HG03558 (cell line): Measurements from ENCODE around the gene FANCD2.
"Not testable (repeated sequence)": the region's sequence is repeated elsewhere in the genome, so short reads cannot be mapped to it uniquely, and the experiment has no call there.

Experiments
- ATAC-seq: cut with Tn5 transposase; IDR thresholded peaks from one replicate; pipeline ENCODE4 v1.9.1; 2021; ENCODE audit warnings: moderate number of reproducible peaks; ENCODE audit not compliant: unreplicated experiment; ENCODE audit errors: extremely low read depth

Gene FANCD2

GRCh38 chr3:10011631-10012030 is 14.6 kb upstream of the FANCD2 start:
- no peak for ATAC-seq

- ATAC-seq = no peak
These were observed 14.1 kb upstream of the FANCD2 start for GRCh38 chr3:10012106-10012505.

- no peak for ATAC-seq
These were observed 10.8 kb upstream of the FANCD2 start for GRCh38 chr3:10015461-10015904.

- no peak for ATAC-seq
These were observed 8.5 kb upstream of the FANCD2 start for GRCh38 chr3:10017636-10018292.

- ATAC-seq = not testable (repeated sequence)
These were observed 7.4 kb upstream of the FANCD2 start for GRCh38 chr3:10018806-10019205.

GRCh38 chr3:10019326-10019725 is 6.9 kb upstream of the FANCD2 start:
- no peak for ATAC-seq

- ATAC-seq = no peak
These were observed 4.1 kb upstream of the FANCD2 start for GRCh38 chr3:10021856-10022775.

GRCh38 chr3:10023587-10024310 is 2.5 kb upstream of the FANCD2 start:
- ATAC-seq = no peak

- no peak for ATAC-seq
These were observed 793 bp upstream of the FANCD2 start for GRCh38 chr3:10025205-10026083.

- ATAC-seq = no peak
These were observed 14.8 kb downstream of the FANCD2 start for GRCh38 chr3:10041034-10041433.

GRCh38 chr3:10047876-10048275 is 21.6 kb downstream of the FANCD2 start:
- no peak for ATAC-seq

- ATAC-seq = not testable (repeated sequence)
These were observed 26.8 kb downstream of the FANCD2 start for GRCh38 chr3:10053054-10053453.

- ATAC-seq = no peak
These were observed 28.9 kb downstream of the FANCD2 start for GRCh38 chr3:10055097-10055496.

- not testable (repeated sequence) for ATAC-seq
These were observed 43.8 kb downstream of the FANCD2 start for GRCh38 chr3:10070077-10070476.

GRCh38 chr3:10074666-10075065 is 48.4 kb downstream of the FANCD2 start:
- no peak for ATAC-seq

- no peak for ATAC-seq
These were observed 55.6 kb downstream of the FANCD2 start for GRCh38 chr3:10081871-10082270.

GRCh38 chr3:10085738-10086137 is 59.5 kb downstream of the FANCD2 start:
- no peak for ATAC-seq

- ATAC-seq = no peak
These were observed 62.0 kb downstream of the FANCD2 start for GRCh38 chr3:10088256-10088655.

GRCh38 chr3:10090179-10090578 is 63.9 kb downstream of the FANCD2 start:
- no peak for ATAC-seq

GRCh38 chr3:10090774-10091173 is 64.5 kb downstream of the FANCD2 start:
- not testable (repeated sequence) for ATAC-seq
